ENCODE data around the gene NECAB3. TPM values are rescaled to one million over a fixed set of nuclear protein-coding genes. Genes with fewer than 3 reads are reported as not detected.

The NECAB3 gene
- total and polyA plus RNA-seq, 2 of the 13 experiments (the other 11 are each of a cell fraction or from before 2014, with no cell fraction given) = 61.5 to 65.5 TPM

GRCh38 chr20:33688938-33689424, 14.8 kb upstream of the NECAB3 start (continued):
- no peak for TF ChIP-seq ZNF740 (CRISPR knock-in tag; IDR thresholded peaks at IDR 0.05)
- no peak for TF ChIP-seq KLF15 (CRISPR knock-in tag; IDR thresholded peaks at IDR 0.05; ENCODE audit: borderline replicate concordance)
- TF ChIP-seq ZNF430 (CRISPR knock-in tag; IDR thresholded peaks at IDR 0.05) = peak; percentile 52; the same call in 1 of the 2 replicates
- no peak; the same call in 1 of the 2 replicates for TF ChIP-seq ZBTB2 (CRISPR knock-in tag; IDR thresholded peaks at IDR 0.05; ENCODE audit: low read depth)
- no peak for TF ChIP-seq ZNF414 (CRISPR knock-in tag; IDR thresholded peaks at IDR 0.05)
- no peak for TF ChIP-seq E2F2 (CRISPR knock-in tag; IDR thresholded peaks at IDR 0.05; ENCODE audit: borderline replicate concordance)
- no peak for TF ChIP-seq ZNF567 (CRISPR knock-in tag; IDR thresholded peaks at IDR 0.05; ENCODE audit: borderline replicate concordance)
- TF ChIP-seq NCOA1 (CRISPR knock-in tag; IDR thresholded peaks at IDR 0.05) = peak; percentile 82
- TF ChIP-seq SSRP1 (CRISPR knock-in tag; IDR thresholded peaks at IDR 0.05) = 0 out of 2 replicates have a peak, but pooled peaks have one; percentile 41
- TF ChIP-seq HOXA5 (CRISPR knock-in tag; IDR thresholded peaks at IDR 0.05) = no peak
- no peak for TF ChIP-seq ZNF619 (CRISPR knock-in tag; IDR thresholded peaks at IDR 0.05)
- TF ChIP-seq ZFP36L2 (CRISPR knock-in tag; IDR thresholded peaks at IDR 0.05) = no peak
- no peak for TF ChIP-seq KDM2A (CRISPR knock-in tag; IDR thresholded peaks at IDR 0.05; ENCODE audit: borderline replicate concordance, low read depth)
- TF ChIP-seq ZBTB4 (CRISPR knock-in tag; IDR thresholded peaks at IDR 0.05; ENCODE audit: borderline replicate concordance) = no peak; the same call in 1 of the 2 replicates
- peak; percentile 49; the same call in 1 of the 2 replicates for TF ChIP-seq ZBTB39 (CRISPR knock-in tag; IDR thresholded peaks at IDR 0.05)
- TF ChIP-seq PCBP1 (IDR thresholded peaks at IDR 0.05; ENCODE audit: borderline replicate concordance, low read depth, low read length) = no peak
- no peak for TF ChIP-seq ZNF576 (CRISPR knock-in tag; IDR thresholded peaks at IDR 0.05)
- TF ChIP-seq SNAPC5 (CRISPR knock-in tag; IDR thresholded peaks at IDR 0.05; ENCODE audit: borderline replicate concordance) = 0 out of 2 replicates have a peak, but pooled peaks have one; percentile 57
- peak; percentile 31; the same call in 1 of the 2 replicates for TF ChIP-seq DPF2 (CRISPR knock-in tag; IDR thresholded peaks at IDR 0.05; ENCODE audit: borderline replicate concordance, low read depth)
